ENCODE measurements around the gene GRIN2B.

The GRIN2B gene

GRCh38 chr12:13981296-13981962 lies at the start of gene GRIN2B:
GRIN2B (minus strand) TSS chr12:13981602; CDS start chr12:13866208, 115,394 bp downstream.
- no peak for DNase-seq

GRCh38 chr12:14026537-14026936 lies 45.1 kb upstream of the GRIN2B start:
- no peak for DNase-seq

- no peak for DNase-seq
These were observed 43.2 kb upstream of the GRIN2B start for GRCh38 chr12:14024591-14024990.

GRCh38 chr12:14018080-14018479 lies 36.7 kb upstream of the GRIN2B start:
- DNase-seq, result no peak

GRCh38 chr12:14010989-14011388 lies 29.6 kb upstream of the GRIN2B start:
- DNase-seq, result no peak

GRCh38 chr12:14007639-14008038 lies 26.2 kb upstream of the GRIN2B start:
- DNase-seq, result no peak

GRCh38 chr12:13992585-13992984 lies 11.2 kb upstream of the GRIN2B start:
- no peak for DNase-seq

GRCh38 chr12:13992106-13992505 lies 10.7 kb upstream of the GRIN2B start:
- DNase-seq, result no peak

- DNase-seq, result no peak
These were observed 4.6 kb upstream of the GRIN2B start for GRCh38 chr12:13986031-13986430.

GRCh38 chr12:13981990-13982389 lies 588 bp upstream of the GRIN2B start:
- DNase-seq, result no peak

GRCh38 chr12:13980538-13981295 lies 685 bp downstream of the GRIN2B start:
- DNase-seq, result no peak

- DNase-seq, result no peak
These were observed 1.5 kb downstream of the GRIN2B start for GRCh38 chr12:13979772-13980378.

GRCh38 chr12:13978876-13979275 lies 2.5 kb downstream of the GRIN2B start:
- no peak for DNase-seq

GRCh38 chr12:13976880-13977279 lies 4.5 kb downstream of the GRIN2B start:
- no peak for DNase-seq

- DNase-seq, result no peak
These were observed 5.3 kb downstream of the GRIN2B start for GRCh38 chr12:13976028-13976584.

- DNase-seq, result no peak
These were observed 7.4 kb downstream of the GRIN2B start for GRCh38 chr12:13973996-13974395.

- no peak for DNase-seq
These were observed 10.6 kb downstream of the GRIN2B start for GRCh38 chr12:13970803-13971202.

GRCh38 chr12:13968281-13968680 lies 13.1 kb downstream of the GRIN2B start:
- DNase-seq, result no peak

- no peak for DNase-seq
These were observed 16.7 kb downstream of the GRIN2B start for GRCh38 chr12:13964666-13965065.

- no peak for DNase-seq
These were observed 18.7 kb downstream of the GRIN2B start for GRCh38 chr12:13962699-13963098.

- DNase-seq, result no peak
These were observed 19.4 kb downstream of the GRIN2B start for GRCh38 chr12:13961971-13962370.

- no peak for DNase-seq
These were observed 22.2 kb downstream of the GRIN2B start for GRCh38 chr12:13959131-13959723.

- DNase-seq, result no peak
These were observed 23.8 kb downstream of the GRIN2B start for GRCh38 chr12:13957576-13957975.

Measured in stimulated activated naive CD4-positive, alpha-beta T cell treated with Interleukin-2 at 50 U/mL for 16 hours (primary cell).